Glutamatergic neuron (in vitro differentiated cells): ENCODE results near the gene GFM1. TPM values are rescaled to one million over a fixed set of nuclear protein-coding genes. Genes with fewer than 3 reads are reported as not detected.
A peak's percentile ranks its signal among the peaks of the same experiment; 100 is the strongest.

Experiments
- DNase-seq: peaks from one replicate; pipeline ENCODE4 v3.0.0; 2022
- H3K27ac Mint-ChIP-seq: one replicate; pipeline ENCODE4 v1.8.0; 2020; ENCODE audit warnings: mild to moderate bottlenecking, mixed read lengths, inconsistent platforms; ENCODE audit not compliant: unreplicated experiment
- H3K27me3 Mint-ChIP-seq: one replicate; pipeline ENCODE4 v1.8.0; 2020; ENCODE audit warnings: mild to moderate bottlenecking, moderate library complexity, mixed read lengths, inconsistent platforms; ENCODE audit not compliant: unreplicated experiment
- H3K36me3 Mint-ChIP-seq: one replicate; pipeline ENCODE4 v1.8.0; 2020; ENCODE audit warnings: mild to moderate bottlenecking, mixed read lengths, inconsistent platforms; ENCODE audit not compliant: unreplicated experiment
- H3K4me1 Mint-ChIP-seq: one replicate; pipeline ENCODE4 v1.8.0; 2020; ENCODE audit warnings: mild to moderate bottlenecking, low read depth, mixed read lengths, inconsistent platforms; ENCODE audit not compliant: unreplicated experiment
- H3K4me3 Mint-ChIP-seq: one replicate; pipeline ENCODE4 v1.8.0; 2020; ENCODE audit warnings: mild to moderate bottlenecking, mixed read lengths, inconsistent platforms; ENCODE audit not compliant: unreplicated experiment
- H3K9me3 Mint-ChIP-seq: one replicate; pipeline ENCODE4 v1.8.0; 2020; ENCODE audit warnings: mild to moderate bottlenecking, moderate library complexity, mixed read lengths, inconsistent platforms; ENCODE audit not compliant: unreplicated experiment
- CTCF ChIP-seq: fragments of 200-600 bp; sonication (generic); IDR thresholded peaks from one replicate; pipeline ENCODE4 v1.5.0; 2021; ENCODE audit not compliant: partially characterized antibody, unreplicated experiment
- total RNA-seq: library from RNA; stranded (reverse); fragmentation: NEBNext Ultra II Directional; extraction: Animal tissue kit (Norgen Biotek cat#: 25700); gene quantifications from one replicate; pipeline ENCODE4 v1.2.1, GENCODE V29; 2021; ENCODE audit not compliant: unreplicated experiment

The GFM1 gene
- total RNA-seq, 1 donor from 2014 or later: 61.4 TPM

- no peak for TF ChIP-seq CTCF
- Mint-ChIP-seq H3K27ac (no peak overlapping the region), H3K4me1 (no peaks in the 10 kb centered on the region), H3K4me3 (peak overlapping the region; percentile 89), H3K9me3 (peaks cover 2% of the 10 kb centered on the region), H3K36me3 (no peaks in the 10 kb centered on the region), H3K27me3 (no peaks in the 10 kb centered on the region)
- no peak for DNase-seq
Measured at GRCh38 chr3:158671821-158672214, 27.5 kb downstream of the GFM1 start.

GRCh38 chr3:158672215-158673176 is 28.2 kb downstream of the GFM1 start, which contains the start of gene LXN:
LXN (minus strand) TSS chr3:158672648; CDS start chr3:158672478, 170 bp downstream.
- Mint-ChIP-seq H3K9me3 (peaks cover 2% of the 10 kb centered on the region), H3K27me3 (no peaks in the 10 kb centered on the region), H3K4me1 (no peaks in the 10 kb centered on the region), H3K27ac (peak within 1 kb of the TSS; percentile 43), H3K4me3 (peak within 1 kb of the TSS; percentile 89), H3K36me3 (no peaks in the 10 kb centered on the region)
- peak; percentile 82 for DNase-seq
- TF ChIP-seq CTCF: peak; percentile 21

- Mint-ChIP-seq H3K4me3 (no peak overlapping the region), H3K9me3 (no peaks in the 10 kb centered on the region), H3K27ac (no peak overlapping the region), H3K27me3 (no peaks in the 10 kb centered on the region), H3K36me3 (no peaks in the 10 kb centered on the region), H3K4me1 (no peaks in the 10 kb centered on the region)
- TF ChIP-seq CTCF: no peak
- DNase-seq: no peak
Measured at GRCh38 chr3:158678687-158679086, 34.4 kb downstream of the GFM1 start.

GRCh38 chr3:158679547-158680000 is 35.2 kb downstream of the GFM1 start:
- no peaks in the 10 kb centered on the region for H3K36me3 Mint-ChIP-seq
- no peaks in the 10 kb centered on the region for H3K4me1 Mint-ChIP-seq
- no peak overlapping the region for H3K4me3 Mint-ChIP-seq
- no peaks in the 10 kb centered on the region for H3K9me3 Mint-ChIP-seq
- no peak for TF ChIP-seq CTCF
- DNase-seq: no peak
- no peaks in the 10 kb centered on the region for H3K27me3 Mint-ChIP-seq
- no peak overlapping the region for H3K27ac Mint-ChIP-seq

- H3K27me3 Mint-ChIP-seq: no peaks in the 10 kb centered on the region
- H3K36me3 Mint-ChIP-seq: no peaks in the 10 kb centered on the region
- no peak for DNase-seq
- no peaks in the 10 kb centered on the region for H3K4me1 Mint-ChIP-seq
- no peaks in the 10 kb centered on the region for H3K9me3 Mint-ChIP-seq
- H3K27ac Mint-ChIP-seq: no peak overlapping the region
- no peak overlapping the region for H3K4me3 Mint-ChIP-seq
- TF ChIP-seq CTCF: no peak
Measured at GRCh38 chr3:158680861-158681260, 36.5 kb downstream of the GFM1 start.
